ENCODE data around the gene PACSIN3.

GRCh38 chr11:47202576-47202975 is 16.3 kb upstream of the PACSIN3 start:
- no peak for TF ChIP-seq FOSL1 (IDR thresholded peaks at IDR 0.05; ENCODE audit: insufficient read depth, low read depth, low read length)
- no peak for TF ChIP-seq CTCF (IDR thresholded peaks at IDR 0.05; ENCODE audit: control extremely low read depth in 1 of 3, insufficient read depth in 1 of 3, low read depth in 1 of 3, low read length in 3 of 3)
- TF ChIP-seq, protein P1, sequence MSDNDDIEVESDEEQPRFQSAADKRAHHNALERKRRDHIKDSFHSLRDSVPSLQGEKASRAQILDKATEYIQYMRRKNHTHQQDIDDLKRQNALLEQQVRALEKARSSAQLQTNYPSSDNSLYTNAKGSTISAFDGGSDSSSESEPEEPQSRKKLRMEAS (IDR thresholded peaks at IDR 0.05): no peak
- TF ChIP-seq KDM4A (IDR thresholded peaks at IDR 0.05; ENCODE audit: low read depth, low read length, severe bottlenecking): no peak
- TF ChIP-seq POLR2A (IDR thresholded peaks at IDR 0.05; ENCODE audit: control extremely low read depth in 1 of 2, low read depth in 2 of 2, low read length in 2 of 2): no peak
- no peak for TF ChIP-seq HDAC2 (IDR thresholded peaks at IDR 0.05; ENCODE audit: borderline replicate concordance in 1 of 2, low read depth in 2 of 2, low read length in 2 of 2)
- TF ChIP-seq PHF8 (conservative IDR thresholded peaks at IDR 0.05; ENCODE audit: low read depth, low read length): no peak
- TF ChIP-seq SIN3A (conservative IDR thresholded peaks at IDR 0.05 in 1 of 2, IDR thresholded peaks at IDR 0.05 in 1 of 2; ENCODE audit: low read depth in 1 of 2, low read length in 2 of 2): no peak
- TF ChIP-seq SIX5 (IDR thresholded peaks at IDR 0.05; ENCODE audit: low read depth, low read length): no peak
- no peak for TF ChIP-seq TAF7 (optimal IDR thresholded peaks at IDR 0.05; ENCODE audit: borderline replicate concordance, low read depth, low read length)
- TF ChIP-seq SP1 (IDR thresholded peaks at IDR 0.05; ENCODE audit: low read depth, low read length): no peak
- TF ChIP-seq SRF (IDR thresholded peaks at IDR 0.05; ENCODE audit: low read depth, low read length): no peak
- TF ChIP-seq RNF2 (IDR thresholded peaks at IDR 0.05; ENCODE audit: borderline replicate concordance, low read depth, low read length, missing control alignments, poor library complexity, severe bottlenecking): no peak
